GM18519 (cell line): ENCODE data around the gene LIMD2.

Source experiments
- ATAC-seq: cut with Tn5 transposase; IDR thresholded peaks from one replicate; pipeline ENCODE4 v1.9.1; 2021; ENCODE audit warnings: mild to moderate bottlenecking, moderate library complexity; ENCODE audit not compliant: unreplicated experiment, low FRiP score

The LIMD2 gene

DNA sequence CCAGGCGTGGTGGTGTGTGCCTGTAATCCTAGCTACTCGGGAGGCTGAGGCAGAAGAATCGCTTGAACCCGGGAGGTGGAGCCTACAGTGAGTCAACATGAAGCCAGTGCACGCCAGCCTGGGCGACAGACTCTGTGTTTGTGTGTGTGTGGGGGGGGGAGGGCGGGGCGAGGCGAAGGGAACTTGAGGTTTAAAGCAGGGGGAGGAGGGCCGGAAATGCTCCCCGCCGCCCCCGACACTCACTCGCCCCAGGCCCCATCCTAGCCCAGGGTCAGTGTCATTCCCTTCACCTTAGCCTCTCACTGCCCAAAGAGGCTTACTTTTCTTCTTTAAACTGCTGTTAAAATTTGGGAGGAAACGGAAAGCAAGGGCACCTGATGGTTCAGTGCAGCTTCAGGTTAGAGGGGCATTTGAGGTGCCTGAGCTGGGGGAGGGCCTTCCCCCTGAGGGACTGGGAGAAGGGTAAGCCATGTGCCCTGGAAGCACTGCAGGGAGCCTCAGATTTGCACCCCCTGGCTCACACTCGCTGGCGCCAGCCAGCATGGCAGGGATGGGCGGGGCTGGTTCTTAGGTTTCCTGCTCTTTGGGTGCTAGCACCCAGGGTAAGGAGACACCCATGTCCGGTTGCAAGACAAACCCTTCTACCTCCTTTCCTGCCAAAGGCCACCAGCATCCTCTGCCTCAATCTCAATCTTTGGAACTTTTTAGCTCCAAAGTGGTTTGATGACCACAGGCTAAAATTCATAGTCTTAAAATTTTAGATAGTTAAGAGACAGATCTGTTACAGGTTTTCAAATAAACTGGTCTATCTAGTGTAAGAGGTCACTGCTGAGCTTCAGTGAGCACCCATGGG, 2.2 kb upstream of the LIMD2 start:
- no peak for ATAC-seq

DNA sequence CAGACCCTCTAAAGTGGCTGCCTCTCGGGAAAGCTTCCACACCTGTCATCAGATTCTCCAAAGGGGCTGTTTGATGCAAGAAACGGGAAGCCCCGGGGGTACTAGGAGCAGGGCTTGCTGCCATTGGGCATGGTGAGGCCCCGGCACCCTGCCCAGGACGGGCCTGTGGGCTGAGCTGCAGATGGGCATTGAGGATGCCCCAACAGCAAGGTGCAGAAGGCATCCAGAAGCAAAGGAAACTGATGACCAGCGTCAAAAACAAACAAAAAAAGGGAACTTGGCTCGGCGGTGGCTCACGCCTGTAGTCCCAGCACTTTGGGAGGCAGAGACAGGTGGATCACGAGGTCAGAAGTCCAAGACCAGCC, 1.5 kb upstream of the LIMD2 start:
- ATAC-seq, result no peak

DNA sequence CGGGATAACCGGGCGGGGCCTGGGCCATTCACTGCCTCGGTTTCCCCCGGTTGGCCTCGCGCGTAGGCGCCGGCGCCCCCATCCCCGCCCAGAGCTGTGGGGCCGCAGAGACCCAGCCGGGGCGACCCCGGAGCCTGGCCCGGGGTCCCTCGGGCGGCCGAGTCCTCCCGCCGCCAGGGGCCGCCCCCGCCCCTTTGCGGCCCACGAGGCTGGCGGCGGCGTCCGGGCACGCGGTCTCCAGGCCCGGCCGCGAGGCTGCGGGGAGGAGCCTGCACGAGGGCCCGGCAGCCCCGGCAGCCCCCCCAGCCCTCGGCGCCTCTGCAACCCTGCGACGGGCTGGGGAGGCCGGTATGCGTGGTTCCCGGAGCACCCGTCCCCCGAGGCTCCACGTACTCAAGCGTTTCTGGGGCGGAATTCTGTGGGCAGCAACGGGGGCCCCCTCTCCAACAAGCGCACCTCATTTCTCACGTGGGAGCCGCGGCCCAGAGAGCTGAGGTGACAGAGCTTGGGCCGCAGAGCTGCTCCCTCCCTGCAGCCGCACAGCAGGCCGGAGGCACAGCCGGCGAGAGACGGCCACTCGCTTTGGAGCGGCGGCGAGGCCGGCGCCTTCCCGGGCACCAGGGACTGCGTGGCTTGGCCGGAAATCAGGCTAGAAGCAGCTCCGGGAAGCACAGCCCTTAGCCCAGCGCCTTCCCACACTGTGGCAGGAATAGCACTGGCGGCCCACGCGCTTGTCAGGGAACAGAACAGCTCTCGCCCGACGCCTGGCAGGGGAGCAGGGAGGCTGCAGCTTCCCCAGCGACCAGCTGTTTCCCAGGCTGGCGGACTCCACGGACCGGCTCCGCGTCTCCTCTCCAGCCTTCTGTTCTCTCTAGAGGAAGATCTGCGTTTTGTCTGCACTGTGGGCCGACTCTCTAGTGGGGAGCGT, 867 bp upstream of the LIMD2 start:
- ATAC-seq, result no peak

DNA sequence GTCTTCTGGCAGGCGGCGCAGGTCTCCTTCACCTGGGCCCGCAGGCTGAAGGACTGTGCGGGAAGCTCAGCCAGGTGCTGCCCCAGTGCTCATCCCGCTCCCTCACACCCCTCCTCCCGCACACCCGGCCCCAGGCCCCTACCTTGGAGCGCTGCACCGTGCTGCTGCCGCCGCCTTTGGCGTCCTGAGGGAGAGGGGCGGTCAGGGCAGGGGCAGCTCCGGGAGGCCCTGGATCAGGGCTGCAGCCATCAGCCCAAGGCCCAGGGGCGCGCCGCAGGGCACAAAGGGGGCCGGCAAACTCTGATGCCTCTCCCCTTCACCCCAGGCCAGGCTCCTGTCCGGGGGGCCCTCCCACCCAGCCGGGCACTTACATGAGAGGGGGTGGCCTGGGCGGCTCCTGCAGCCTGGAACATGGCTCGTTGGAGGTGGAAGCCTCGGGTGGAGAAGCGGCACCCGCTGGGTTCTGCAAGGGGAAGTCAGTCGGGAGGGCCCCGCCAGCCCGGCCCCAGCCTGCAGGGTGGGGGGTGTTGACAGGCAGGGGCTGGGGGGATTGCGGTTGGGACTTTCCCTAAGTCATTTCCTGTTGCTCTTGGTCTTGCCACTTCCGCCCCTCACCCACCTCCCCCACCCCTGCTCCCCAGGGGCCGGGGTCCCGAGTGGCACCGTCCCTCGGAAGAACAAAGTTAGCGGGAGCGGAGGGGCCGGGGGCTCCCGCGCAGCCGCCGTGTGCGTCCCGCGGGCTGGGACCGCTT, 863 bp downstream of the LIMD2 start:
- ATAC-seq, result no peak

DNA sequence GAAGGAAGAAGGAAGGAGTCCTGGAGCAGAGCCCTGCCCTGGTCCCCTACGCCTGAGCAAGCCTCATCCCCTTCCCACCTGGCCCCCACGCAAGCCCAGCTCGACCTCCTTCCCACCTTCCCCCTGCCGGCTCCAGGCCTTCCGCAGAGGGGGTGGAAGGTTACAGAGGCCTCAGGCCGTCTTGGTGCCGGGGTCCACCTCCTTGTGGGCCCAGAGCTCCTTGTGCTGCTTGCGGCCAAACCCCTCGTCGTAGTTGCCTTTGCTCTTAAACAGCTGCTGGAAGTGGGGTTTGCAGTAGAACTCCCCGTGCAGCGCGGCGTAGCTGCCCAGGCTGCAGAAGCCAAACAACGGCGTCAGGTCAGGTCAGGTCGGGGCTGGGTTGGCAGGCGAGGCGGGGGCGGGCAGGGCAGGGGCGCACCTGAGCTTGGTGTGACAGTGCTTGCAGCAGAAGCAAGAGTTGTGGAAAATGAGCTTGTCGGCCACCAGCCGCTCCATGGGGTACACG, 1.5 kb downstream of the LIMD2 start:
- ATAC-seq, result no peak

DNA sequence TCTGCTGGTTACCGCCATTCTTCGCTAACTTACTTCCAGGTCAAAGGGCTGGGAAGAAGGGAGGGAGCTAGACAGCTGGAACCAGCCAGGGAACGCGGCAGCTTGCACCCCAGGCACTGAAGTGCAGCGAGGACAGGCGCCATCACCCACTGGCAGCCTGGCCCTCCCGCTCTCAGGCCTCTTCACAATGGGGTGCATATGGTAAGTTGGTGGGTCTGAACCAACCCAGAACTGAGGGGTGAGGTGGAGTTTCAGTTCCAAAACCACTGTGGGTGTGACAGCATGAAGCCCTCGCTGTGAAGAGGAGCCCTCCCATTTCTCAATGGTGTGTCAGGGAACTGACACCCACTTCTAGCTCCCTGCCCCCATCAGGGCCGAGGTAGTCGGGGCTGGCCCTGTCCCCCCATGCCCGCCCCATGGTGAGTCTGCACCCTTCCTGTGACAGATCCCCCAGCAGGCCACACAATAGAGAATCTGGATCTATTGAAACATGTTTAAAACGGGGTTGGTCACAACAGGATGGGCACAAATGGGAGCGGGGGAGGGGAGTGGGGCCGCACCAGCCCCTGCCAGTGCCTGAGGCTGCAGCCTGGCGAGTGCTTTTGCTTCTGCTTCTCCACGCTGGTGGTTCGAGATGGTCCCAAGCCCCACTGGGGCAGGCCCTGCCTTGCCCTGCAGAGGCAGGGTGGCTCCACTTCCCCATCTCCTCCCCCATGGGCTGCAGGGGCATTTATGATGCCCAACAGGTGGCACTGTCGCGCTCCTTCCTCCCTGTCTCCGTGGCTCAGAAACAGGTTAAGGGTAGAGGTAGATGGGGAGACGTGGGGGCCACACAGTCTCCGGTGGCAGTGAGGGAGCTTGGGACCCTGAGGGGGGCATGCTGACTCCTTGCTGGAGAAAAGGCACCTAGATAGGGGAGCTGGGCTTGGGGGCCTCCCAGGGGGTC, 2.3 kb downstream of the LIMD2 start:
- ATAC-seq, result no peak

DNA sequence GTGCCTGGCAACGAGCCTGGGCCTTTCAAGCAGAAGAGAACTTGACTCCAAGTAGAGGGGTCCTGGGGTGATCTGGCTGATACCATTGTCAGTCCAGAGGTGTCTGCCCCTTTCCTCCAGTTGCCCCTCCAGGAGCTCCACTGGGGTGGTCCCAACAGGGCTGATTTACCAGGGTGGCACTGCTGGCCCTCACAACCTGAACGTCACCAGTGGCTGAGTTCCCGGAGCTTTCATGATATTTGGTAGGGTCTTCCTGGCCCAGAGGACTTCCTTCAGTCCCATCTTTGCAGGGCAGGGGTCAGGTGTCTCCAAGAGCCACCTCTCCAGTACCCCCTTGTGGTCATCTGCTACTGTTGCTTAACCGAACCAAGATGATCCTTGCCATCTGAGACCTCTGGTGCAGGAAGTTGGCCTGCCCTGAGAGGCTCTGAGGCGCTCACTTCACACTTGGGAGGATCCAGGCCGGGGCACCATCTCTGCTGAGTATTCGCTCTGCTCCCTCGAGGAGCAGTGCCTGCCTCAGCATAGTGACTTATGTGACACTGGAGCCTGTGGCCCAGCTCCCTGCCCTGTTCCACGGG, 3.5 kb downstream of the LIMD2 start:
- ATAC-seq, result no peak

DNA sequence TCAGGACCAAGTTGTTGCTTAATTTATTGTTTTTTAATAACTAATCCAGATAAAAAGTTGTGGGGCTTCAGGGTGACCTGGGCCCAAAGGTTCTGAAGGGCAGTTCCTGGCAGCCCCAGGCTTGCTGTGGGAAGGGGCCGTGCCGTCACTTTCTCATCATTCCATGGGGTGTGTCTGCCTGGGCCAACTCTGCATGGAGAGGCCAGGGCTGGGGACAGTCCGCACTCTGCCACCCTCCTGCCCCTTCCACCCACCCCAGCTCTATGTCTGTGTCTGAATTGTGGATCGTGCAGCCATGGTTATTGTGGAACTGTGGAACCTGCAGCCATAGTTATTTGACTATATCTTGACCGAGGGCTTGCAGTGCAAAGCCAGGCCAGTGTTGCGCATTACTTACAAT, 4.0 kb downstream of the LIMD2 start:
- no peak for ATAC-seq

DNA sequence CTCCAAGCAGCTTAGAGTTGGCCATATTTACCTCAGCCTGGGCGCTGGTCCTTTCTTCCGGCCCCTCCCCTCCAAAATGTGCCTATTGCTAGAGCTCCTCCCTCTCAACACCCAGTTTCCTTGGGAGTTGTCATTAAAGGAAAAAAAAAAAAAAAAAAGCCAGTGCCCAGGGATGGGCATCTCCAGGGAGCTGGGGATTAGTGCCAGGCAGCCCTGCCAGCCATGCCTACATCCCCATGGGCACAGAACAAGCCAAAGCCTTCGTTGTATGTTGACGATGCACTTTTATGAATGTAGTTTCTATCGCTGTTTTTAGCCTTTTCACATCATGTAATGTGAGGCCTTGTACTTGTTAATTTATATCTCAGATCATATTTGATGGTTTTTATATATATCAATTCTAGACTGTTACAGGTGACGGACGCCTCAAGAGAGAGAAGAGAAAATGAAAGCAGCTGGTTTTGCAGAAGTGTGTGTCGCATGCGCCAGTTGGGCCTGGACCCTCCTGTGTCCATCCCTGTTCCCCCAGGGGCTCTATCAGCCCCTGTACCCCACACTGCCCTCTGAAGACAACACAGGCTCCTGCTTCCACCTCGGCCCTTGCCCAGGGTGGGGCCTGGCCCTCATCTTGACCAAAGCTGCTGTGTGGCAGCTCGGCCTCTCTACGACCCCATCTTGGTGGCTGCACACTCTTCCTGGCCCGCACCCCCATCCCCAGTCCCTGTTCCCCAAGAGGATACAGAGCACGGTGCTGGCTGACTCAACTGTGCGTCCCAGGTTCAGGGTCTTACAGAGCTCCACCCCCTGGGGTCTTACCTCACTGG, 4.8 kb downstream of the LIMD2 start:
- ATAC-seq, result no peak

DNA sequence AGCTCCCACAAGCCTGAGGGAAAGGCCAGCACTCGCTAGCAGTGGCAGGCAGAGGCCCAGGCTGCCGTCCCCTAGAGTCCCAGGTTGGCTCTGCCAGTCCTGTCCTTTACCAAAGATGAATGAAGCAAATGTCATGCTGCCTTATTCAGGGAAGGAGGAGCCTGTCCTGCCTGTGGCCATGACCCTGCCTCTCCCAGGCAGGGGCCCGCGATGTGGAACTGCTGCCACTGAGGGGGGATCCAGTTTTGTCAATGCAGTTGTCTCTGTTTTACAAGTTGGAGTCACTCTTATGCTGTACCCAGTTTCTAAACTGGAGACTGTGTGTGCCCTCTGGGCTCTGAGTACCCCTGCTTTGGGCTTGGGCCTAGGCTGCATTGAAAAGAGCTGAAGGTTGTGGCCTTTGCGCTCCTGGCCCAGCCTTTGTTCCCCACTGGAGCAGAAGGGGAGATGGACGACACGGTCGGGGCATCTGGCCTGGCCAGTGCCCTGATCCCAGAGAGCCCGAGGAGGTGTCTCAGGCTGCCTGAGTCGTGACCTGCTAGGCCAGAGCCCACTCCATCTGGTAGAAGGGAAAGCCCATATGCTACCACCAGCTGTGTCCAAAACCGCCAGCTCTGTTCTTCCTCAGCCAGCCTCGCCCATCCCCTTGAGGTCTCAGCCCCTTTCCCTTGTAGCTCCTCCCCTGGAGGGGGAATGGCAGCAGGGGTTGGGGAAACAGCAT, 5.5 kb downstream of the LIMD2 start:
- no peak for ATAC-seq

DNA sequence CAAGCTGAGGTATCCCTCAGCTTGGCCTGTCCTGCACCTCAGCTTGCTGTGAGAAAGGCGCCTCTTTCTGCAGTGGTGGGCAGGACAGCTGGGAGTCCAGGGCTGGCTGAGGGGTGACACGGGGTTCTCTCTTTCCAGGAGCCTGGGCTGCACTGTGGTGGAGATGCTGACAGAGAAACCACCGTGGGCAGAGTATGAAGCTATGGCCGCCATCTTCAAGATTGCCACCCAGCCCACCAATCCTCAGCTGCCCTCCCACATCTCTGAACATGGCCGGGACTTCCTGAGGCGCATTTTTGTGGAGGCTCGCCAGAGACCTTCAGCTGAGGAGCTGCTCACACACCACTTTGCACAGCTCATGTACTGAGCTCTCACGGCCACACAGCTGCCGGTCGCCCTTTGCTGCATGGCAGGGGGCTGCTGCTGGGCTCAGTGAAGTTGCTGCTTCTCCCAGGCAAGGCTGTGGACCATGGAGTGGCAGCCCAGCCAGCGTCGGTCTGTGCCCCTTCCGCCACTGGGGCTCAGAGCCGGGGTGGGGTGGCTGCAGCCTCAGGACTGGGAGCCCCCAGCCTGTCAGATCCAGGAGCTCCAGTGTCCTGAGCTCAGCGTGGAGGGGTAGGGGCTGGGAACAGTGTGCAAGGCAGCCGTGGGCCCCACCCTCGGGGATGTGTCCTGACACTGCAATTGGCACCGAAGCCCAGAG, 6.4 kb downstream of the LIMD2 start:
- no peak for ATAC-seq

DNA sequence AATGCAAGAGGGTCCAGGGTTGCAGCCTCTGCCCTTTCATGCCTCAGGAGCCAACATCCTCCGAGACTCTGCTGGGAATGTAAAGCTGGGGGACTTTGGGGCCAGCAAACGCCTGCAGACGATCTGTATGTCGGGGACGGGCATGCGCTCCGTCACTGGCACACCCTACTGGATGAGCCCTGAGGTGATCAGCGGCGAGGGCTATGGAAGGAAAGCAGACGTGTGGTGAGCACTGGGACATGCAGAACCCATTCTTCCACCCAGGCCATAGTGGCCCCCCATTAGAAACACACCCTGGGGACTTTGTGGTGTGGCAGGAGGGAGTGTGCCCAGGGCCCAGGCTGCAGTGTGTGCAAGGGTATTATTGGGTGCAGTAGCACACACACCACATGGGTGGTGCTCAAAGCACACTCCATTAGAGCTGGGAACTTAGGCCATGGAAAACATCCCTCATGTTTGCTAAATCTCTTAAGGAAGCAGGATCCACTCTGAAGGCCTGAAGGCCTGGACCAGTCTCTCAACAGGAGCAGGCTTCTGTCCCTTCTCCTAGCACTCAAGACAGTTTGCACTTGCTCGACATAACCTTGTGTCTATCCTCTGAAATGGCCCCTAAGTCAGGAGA, 7.6 kb downstream of the LIMD2 start:
- ATAC-seq, result no peak

DNA sequence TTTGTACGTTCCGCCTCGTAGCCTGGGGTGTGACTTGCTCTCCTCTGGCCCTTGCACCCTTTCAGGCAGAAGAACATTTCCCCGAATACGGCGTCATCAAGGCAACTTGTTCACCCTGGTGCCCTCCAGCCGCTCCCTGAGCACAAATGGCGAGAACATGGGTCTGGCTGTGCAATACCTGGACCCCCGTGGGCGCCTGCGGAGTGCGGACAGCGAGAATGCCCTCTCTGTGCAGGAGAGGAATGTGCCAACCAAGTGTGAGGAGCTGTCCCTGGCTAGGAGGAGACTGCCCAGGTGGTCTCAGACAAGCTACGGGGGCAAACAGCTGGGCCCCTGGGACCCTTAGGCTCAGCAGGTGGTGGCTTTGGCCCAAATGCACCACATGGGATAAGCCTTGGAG, 10.4 kb downstream of the LIMD2 start:
- ATAC-seq, result no peak

DNA sequence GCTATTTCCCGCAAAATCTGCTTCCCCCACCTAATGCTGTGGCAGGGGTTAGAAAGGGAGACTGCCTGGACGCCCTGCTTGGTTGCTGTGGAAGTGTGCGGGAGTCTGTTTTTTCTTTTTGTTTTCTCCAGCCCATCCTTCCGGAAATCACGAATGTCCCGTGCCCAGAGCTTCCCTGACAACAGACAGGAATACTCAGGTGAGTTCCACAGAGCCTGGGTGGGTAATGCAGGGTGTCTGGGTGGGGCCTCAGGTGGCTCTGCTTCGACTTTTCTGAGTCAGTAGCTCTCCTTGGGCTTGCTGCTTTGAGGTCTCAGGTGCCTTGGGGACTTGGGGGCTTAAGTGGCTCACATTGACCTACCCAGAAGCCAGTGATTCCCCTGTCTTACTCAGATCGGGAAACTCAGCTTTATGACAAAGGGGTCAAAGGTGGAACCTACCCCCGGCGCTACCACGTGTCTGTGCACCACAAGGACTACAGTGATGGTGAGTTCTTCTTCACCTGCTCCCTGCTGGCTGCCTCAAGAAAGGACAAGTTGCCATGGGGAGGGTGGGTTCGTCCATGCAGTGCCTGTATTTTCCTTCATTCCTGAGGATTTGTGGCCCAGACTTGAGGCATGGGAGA, 11.4 kb downstream of the LIMD2 start:
- ATAC-seq, result no peak

DNA sequence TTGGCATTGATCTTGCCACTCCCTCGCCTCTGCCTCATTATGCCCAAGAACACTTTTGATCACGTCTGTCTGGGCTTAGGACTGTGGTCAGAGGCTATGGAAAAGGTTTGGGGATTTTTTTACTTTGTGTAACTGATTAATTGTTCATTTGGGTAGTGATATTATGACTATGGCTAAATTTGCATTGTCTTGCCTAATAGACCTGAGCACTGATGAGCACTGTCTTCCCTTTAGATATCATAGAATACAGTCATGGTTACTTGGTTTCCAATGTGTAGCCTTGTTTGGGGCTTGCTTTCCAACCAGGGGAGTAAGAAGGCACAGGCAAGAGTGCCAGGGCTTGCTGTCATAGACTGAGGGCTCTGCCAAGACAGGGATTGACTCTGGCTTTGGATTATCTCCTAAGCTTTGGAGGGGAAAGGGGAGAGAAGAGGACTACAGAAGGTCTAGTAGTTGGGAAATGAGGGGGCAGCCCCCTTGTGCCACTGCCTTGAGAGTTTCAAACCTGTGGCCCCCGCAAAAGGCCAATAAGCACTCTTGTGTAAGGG, 13.7 kb downstream of the LIMD2 start:
- ATAC-seq, result no peak

DNA sequence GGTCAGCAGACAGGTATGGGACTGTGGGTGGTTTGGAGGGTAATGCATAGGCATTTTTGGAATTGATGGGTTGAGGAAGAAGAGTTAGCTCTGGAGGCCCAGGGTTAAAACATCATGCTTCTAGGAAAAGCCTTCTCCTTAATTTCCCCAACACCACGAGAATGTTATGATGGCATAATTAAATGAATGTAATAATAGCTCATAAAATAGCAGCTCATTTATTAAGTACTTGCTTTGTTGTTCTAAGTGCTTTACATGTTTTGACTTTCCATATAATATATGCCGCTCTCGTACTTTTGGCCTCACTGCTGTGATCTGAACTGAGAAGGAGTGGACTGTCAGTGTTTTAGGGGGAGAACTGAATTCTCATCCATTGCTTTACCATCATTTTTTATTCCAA, 14.3 kb downstream of the LIMD2 start:
- no peak for ATAC-seq
